MM.1S (cell line): ENCODE results near the gene TBC1D10A.

ENCODE experiments used
- EZH2 ChIP-seq: fragments of 300-600 bp; sonication (generic); optimal IDR thresholded peaks from 2 replicates; pipeline ENCODE3; 2017; ENCODE audit warnings: low read depth, mild to moderate bottlenecking, antibody characterized with exemption, low read length, mixed read lengths
- EZH2phosphoT487 ChIP-seq: fragments of 300-600 bp; sonication (generic); IDR thresholded peaks from 2 replicates; pipeline ENCODE4 v1.6.1; 2018; ENCODE audit warnings: antibody characterized with exemption, low read length
- TF ChIP-seq, protein P1 (sequence below): fragments of 300-600 bp; sonication (generic); IDR thresholded peaks from 2 replicates; pipeline ENCODE4 v1.5.1; 2016; ENCODE audit warnings: antibody characterized with exemption, low read length, mixed read lengths

DNA sequence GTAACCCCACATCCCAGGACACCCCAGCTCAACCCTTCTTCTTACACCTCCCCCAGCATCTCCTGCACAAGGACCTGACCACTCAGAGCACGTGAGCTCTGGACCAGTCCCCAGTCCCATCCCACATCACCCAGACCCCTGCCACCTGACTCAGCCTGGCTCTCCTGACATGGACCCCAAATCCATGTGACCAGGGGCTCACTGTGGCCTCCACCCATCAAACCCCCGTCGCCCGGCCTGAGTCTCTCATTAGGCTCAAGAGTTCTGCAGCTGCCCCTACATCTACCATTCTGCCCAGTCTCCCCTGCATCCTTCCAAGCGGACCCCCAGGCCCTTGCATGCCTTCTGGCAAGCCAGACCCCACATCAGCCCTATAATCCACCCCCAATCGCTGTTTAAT, 78.3 kb downstream of the TBC1D10A start:
- TF ChIP-seq, protein P1, sequence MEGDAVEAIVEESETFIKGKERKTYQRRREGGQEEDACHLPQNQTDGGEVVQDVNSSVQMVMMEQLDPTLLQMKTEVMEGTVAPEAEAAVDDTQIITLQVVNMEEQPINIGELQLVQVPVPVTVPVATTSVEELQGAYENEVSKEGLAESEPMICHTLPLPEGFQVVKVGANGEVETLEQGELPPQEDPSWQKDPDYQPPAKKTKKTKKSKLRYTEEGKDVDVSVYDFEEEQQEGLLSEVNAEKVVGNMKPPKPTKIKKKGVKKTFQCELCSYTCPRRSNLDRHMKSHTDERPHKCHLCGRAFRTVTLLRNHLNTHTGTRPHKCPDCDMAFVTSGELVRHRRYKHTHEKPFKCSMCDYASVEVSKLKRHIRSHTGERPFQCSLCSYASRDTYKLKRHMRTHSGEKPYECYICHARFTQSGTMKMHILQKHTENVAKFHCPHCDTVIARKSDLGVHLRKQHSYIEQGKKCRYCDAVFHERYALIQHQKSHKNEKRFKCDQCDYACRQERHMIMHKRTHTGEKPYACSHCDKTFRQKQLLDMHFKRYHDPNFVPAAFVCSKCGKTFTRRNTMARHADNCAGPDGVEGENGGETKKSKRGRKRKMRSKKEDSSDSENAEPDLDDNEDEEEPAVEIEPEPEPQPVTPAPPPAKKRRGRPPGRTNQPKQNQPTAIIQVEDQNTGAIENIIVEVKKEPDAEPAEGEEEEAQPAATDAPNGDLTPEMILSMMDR, result no peak
- no peak for TF ChIP-seq EZH2
- no peak for TF ChIP-seq EZH2phosphoT487
